Measurements from ENCODE around the gene FARP1. TPM values are rescaled to one million over a fixed set of nuclear protein-coding genes. Genes with fewer than 3 reads are reported as not detected.

FARP1 gene
- total and polyA plus RNA-seq, 2 of the 13 experiments (the other 11 are each of a cell fraction or from before 2014, with no cell fraction given) = 70.6 to 126 TPM

GRCh38 chr13:98305670-98306069 lies 162.8 kb downstream of the FARP1 start:
- BruUV-seq (replicated peaks) = no TSS peak
- ChIA-PET POLR2A (no interaction called here), CTCF (ENCODE audit: low intra/inter-chr PET ratio, low total read pairs) (no interaction called here)
- H2AFZ ChIP-seq (ENCODE audit: low read length) = no peak overlapping the region
- intact Hi-C loops (cut with micrococcal nuclease; ENCODE audit: unreplicated experiment) (no loop called here), in situ Hi-C loops (cut with HindIII; ENCODE audit: extremely low pct_ligation_motif_present, low pct_unique_long_range_greater_than_20kb) (no loop called here)
- H4K20me1 ChIP-seq (ENCODE audit: insufficient read depth, low read length) = peaks cover 19% of the 10 kb centered on the region
- H3K27ac ChIP-seq (ENCODE audit: extremely low read length, insufficient read depth, low read length) = no peak overlapping the region
- H3K9me3 ChIP-seq (ENCODE audit: low read length) = no peaks in the 10 kb centered on the region
- peaks cover 4 to 17% of the 10 kb centered on the region in 2 experiments; a peak in 4 of 5 replicates for H3K36me3 ChIP-seq (replicated peaks in 1 of 2; ENCODE audit: control insufficient read depth in 1 of 2, insufficient read depth in 2 of 2, low read length in 2 of 2)
- ATAC-seq (no peak), FAIRE-seq (no peak), DNase-seq (ENCODE audit: low spot score) (no peak)
- H3K4me2 ChIP-seq (ENCODE audit: low read depth, low read length) = no peak overlapping the region
- peaks cover 94% of the 10 kb centered on the region for H3K4me1 ChIP-seq (ENCODE audit: insufficient read depth, low read length)
- H3K9ac ChIP-seq (ENCODE audit: insufficient read depth, low read depth, low read length) = no peak overlapping the region
- TF ChIP-seq ZMYM3 (CRISPR knock-in tag; IDR thresholded peaks at IDR 0.05) (no peak), IRF9 (CRISPR knock-in tag; IDR thresholded peaks at IDR 0.05; ENCODE audit: borderline replicate concordance) (no peak), FOXC1 (CRISPR knock-in tag; IDR thresholded peaks at IDR 0.05; ENCODE audit: borderline replicate concordance) (no peak)
- 84% methylated on average over 4 of the region's 4 CpGs for WGBS (ENCODE audit: low lambda C conversion rate)
- no peak overlapping the region for H3K4me3 ChIP-seq (replicated peaks in 1 of 3; ENCODE audit: insufficient read depth in 1 of 3, low read depth in 2 of 3, low read length in 3 of 3)
- H3K27me3 ChIP-seq (ENCODE audit: control insufficient read depth in 1 of 2, insufficient read depth in 2 of 2, low read length in 2 of 2) = no peaks in the 10 kb centered on the region
- H3K79me2 ChIP-seq (ENCODE audit: insufficient read depth, low read length) = peaks cover 86% of the 10 kb centered on the region

- Histone ChIP-seq H3K9me3 (ENCODE audit: low read length) (no peaks in the 10 kb centered on the region), H3K27ac (ENCODE audit: extremely low read length, insufficient read depth, low read length) (peak overlapping the region; percentile 55), H3K9ac (ENCODE audit: insufficient read depth, low read depth, low read length) (no peak overlapping the region), H3K4me3 (replicated peaks in 1 of 3; ENCODE audit: insufficient read depth in 1 of 3, low read depth in 2 of 3, low read length in 3 of 3) (no peak overlapping the region; a peak in 1 of 6 replicates), H3K27me3 (ENCODE audit: control insufficient read depth in 1 of 2, insufficient read depth in 2 of 2, low read length in 2 of 2) (no peaks in the 10 kb centered on the region), H3K79me2 (ENCODE audit: insufficient read depth, low read length) (peaks cover 84% of the 10 kb centered on the region), H3K36me3 (replicated peaks in 1 of 2; ENCODE audit: control insufficient read depth in 1 of 2, insufficient read depth in 2 of 2, low read length in 2 of 2) (peaks cover 3 to 17% of the 10 kb centered on the region in 2 experiments; a peak in 4 of 5 replicates), H2AFZ (ENCODE audit: low read length) (no peak overlapping the region), H4K20me1 (ENCODE audit: insufficient read depth, low read length) (peaks cover 14% of the 10 kb centered on the region), H3K4me1 (ENCODE audit: insufficient read depth, low read length) (peaks cover 94% of the 10 kb centered on the region), H3K4me2 (ENCODE audit: low read depth, low read length) (peak overlapping the region; percentile 29; the same call in 1 of the 2 replicates)
- FAIRE-seq (no peak), ATAC-seq (peak; percentile 9), DNase-seq (ENCODE audit: low spot score) (no peak)
- CTCF ChIA-PET (ENCODE audit: low intra/inter-chr PET ratio, low total read pairs) = no interaction called here
- in situ Hi-C loops (cut with HindIII; ENCODE audit: extremely low pct_ligation_motif_present, low pct_unique_long_range_greater_than_20kb) = no loop called here
- WGBS (ENCODE audit: low lambda C conversion rate) = 50% methylated on average over 16 of the region's 16 CpGs
- POLR2A ChIA-PET = no interaction called here
- no TSS peak for BruUV-seq (replicated peaks)
- intact Hi-C loops (cut with micrococcal nuclease; ENCODE audit: unreplicated experiment) = no loop called here
- TF ChIP-seq IRF2 (CRISPR knock-in tag; IDR thresholded peaks at IDR 0.05) (no peak), MYPOP (CRISPR knock-in tag; IDR thresholded peaks at IDR 0.05) (0 out of 2 replicates have a peak, but pooled peaks have one; percentile 25), ZHX1 (CRISPR knock-in tag; IDR thresholded peaks at IDR 0.05; ENCODE audit: low read depth) (no peak), GLI4 (CRISPR knock-in tag; IDR thresholded peaks at IDR 0.05; ENCODE audit: borderline replicate concordance) (no peak), ZNF891 (CRISPR knock-in tag; IDR thresholded peaks at IDR 0.05) (no peak), ZNF496 (CRISPR knock-in tag; IDR thresholded peaks at IDR 0.05; ENCODE audit: insufficient replicate concordance) (no peak), MTA1 (CRISPR knock-in tag; IDR thresholded peaks at IDR 0.05; ENCODE audit: borderline replicate concordance) (peak; percentile 76), ZNF17 (CRISPR knock-in tag; IDR thresholded peaks at IDR 0.05) (no peak), GABPA (IDR thresholded peaks at IDR 0.05; ENCODE audit: low read depth, low read length) (no peak), GABPA (CRISPR knock-in tag; IDR thresholded peaks at IDR 0.05; ENCODE audit: low read depth) (no peak), ZNF557 (CRISPR knock-in tag; IDR thresholded peaks at IDR 0.05) (no peak)
These were observed 164.7 kb downstream of the FARP1 start for GRCh38 chr13:98307463-98308085.

Measured in HepG2 (cell line).